ENCODE results near the gene DONSON. TPM values are rescaled to one million over a fixed set of nuclear protein-coding genes. Genes with fewer than 3 reads are reported as not detected.

The DONSON gene
- total and polyA plus RNA-seq, 2 of the 13 experiments (the other 11 are each of a cell fraction or from before 2014, with no cell fraction given): 35.4 to 63.6 TPM

GRCh38 chr21:33588485-33589335 is at the start of gene DONSON (continued):
- TF ChIP-seq SIX4 (CRISPR knock-in tag; IDR thresholded peaks at IDR 0.05): 0 out of 2 replicates have a peak, but pooled peaks have one; percentile 5
- no peak for TF ChIP-seq ZMYM2 (CRISPR knock-in tag; IDR thresholded peaks at IDR 0.05)
- no peak for TF ChIP-seq TERF1 (CRISPR knock-in tag; IDR thresholded peaks at IDR 0.05)
- TF ChIP-seq ZNF674 (CRISPR knock-in tag; IDR thresholded peaks at IDR 0.05; ENCODE audit: low read depth): no peak
- TF ChIP-seq BATF2 (CRISPR knock-in tag; IDR thresholded peaks at IDR 0.05): no peak
- TF ChIP-seq ZNF281 (CRISPR knock-in tag; IDR thresholded peaks at IDR 0.05; ENCODE audit: borderline replicate concordance): no peak
- no peak for TF ChIP-seq STAT5B (CRISPR knock-in tag; IDR thresholded peaks at IDR 0.05)
- TF ChIP-seq ZNF644 (CRISPR knock-in tag; IDR thresholded peaks at IDR 0.05; ENCODE audit: low read depth): no peak
- no peak; the same call in 1 of the 2 replicates for TF ChIP-seq FIP1L1 (IDR thresholded peaks at IDR 0.05; ENCODE audit: borderline replicate concordance, insufficient read depth, low read depth, low read length)
- TF ChIP-seq ZNF264 (CRISPR knock-in tag; IDR thresholded peaks at IDR 0.05): peak; percentile 71; the same call in 1 of the 2 replicates
- TF ChIP-seq HNF1B (CRISPR knock-in tag; IDR thresholded peaks at IDR 0.05): peak; percentile 84; the same call in 1 of the 2 replicates
- peak; percentile 69; the same call in 1 of the 2 replicates for TF ChIP-seq ZNF263 (CRISPR knock-in tag; IDR thresholded peaks at IDR 0.05)
- no peak for TF ChIP-seq HMG20B (CRISPR knock-in tag; conservative IDR thresholded peaks at IDR 0.05)
- TF ChIP-seq TEAD2 (CRISPR knock-in tag; IDR thresholded peaks at IDR 0.05): no peak
- TF ChIP-seq ZKSCAN8 (CRISPR knock-in tag; IDR thresholded peaks at IDR 0.05; ENCODE audit: borderline replicate concordance): 0 out of 2 replicates have a peak, but pooled peaks have one; percentile 2
- peak; percentile 64 for TF ChIP-seq PHF8 (CRISPR knock-in tag; IDR thresholded peaks at IDR 0.05)
- no peak for TF ChIP-seq ZSCAN22 (CRISPR knock-in tag; IDR thresholded peaks at IDR 0.05)
- TF ChIP-seq ZNF570 (CRISPR knock-in tag; IDR thresholded peaks at IDR 0.05; ENCODE audit: borderline replicate concordance): no peak
- no peak for TF ChIP-seq BCL6 (CRISPR knock-in tag; IDR thresholded peaks at IDR 0.05)
- no peak for TF ChIP-seq HNRNPK (IDR thresholded peaks at IDR 0.05; ENCODE audit: low read depth, low read length, poor library complexity, severe bottlenecking)
- TF ChIP-seq TSC22D2 (CRISPR knock-in tag; IDR thresholded peaks at IDR 0.05; ENCODE audit: borderline replicate concordance): no peak
- peak; percentile 65 for TF ChIP-seq DRAP1 (CRISPR knock-in tag; IDR thresholded peaks at IDR 0.05)
- peak; percentile 81; the same call in 1 of the 2 replicates for TF ChIP-seq ERF (CRISPR knock-in tag; IDR thresholded peaks at IDR 0.05)
